ENCODE data around the gene MIGA1.

GRCh38 chr1:77824079-77824478 lies 44.6 kb downstream of the MIGA1 start:
- TF ChIP-seq EZH2phosphoT487 (IDR thresholded peaks at IDR 0.05; ENCODE audit: low read depth): no peak
- TF ChIP-seq, protein P1, sequence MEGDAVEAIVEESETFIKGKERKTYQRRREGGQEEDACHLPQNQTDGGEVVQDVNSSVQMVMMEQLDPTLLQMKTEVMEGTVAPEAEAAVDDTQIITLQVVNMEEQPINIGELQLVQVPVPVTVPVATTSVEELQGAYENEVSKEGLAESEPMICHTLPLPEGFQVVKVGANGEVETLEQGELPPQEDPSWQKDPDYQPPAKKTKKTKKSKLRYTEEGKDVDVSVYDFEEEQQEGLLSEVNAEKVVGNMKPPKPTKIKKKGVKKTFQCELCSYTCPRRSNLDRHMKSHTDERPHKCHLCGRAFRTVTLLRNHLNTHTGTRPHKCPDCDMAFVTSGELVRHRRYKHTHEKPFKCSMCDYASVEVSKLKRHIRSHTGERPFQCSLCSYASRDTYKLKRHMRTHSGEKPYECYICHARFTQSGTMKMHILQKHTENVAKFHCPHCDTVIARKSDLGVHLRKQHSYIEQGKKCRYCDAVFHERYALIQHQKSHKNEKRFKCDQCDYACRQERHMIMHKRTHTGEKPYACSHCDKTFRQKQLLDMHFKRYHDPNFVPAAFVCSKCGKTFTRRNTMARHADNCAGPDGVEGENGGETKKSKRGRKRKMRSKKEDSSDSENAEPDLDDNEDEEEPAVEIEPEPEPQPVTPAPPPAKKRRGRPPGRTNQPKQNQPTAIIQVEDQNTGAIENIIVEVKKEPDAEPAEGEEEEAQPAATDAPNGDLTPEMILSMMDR (IDR thresholded peaks at IDR 0.05; ENCODE audit: low read depth, low read length): no peak

Data from OCI-LY3 (cell line).